Astrocyte of the hippocampus (primary cell): ENCODE data around the gene TM2D3.

ENCODE experiments used
- DNase-seq: peaks from one replicate; pipeline ENCODE4 v3.0.0; 2011; ENCODE audit warnings: low read depth, low spot score

The TM2D3 gene

GRCh38 chr15:101652098-101652785 lies at the start of gene TM2D3:
TM2D3 (minus strand) TSS chr15:101652381; CDS start chr15:101652361, 20 bp downstream.
- DNase-seq = peak; percentile 97

GRCh38 chr15:101698314-101698713 lies 46.1 kb upstream of the TM2D3 start:
- DNase-seq = no peak

- no peak for DNase-seq
Observed at GRCh38 chr15:101697488-101697887, 45.3 kb upstream of the TM2D3 start.

GRCh38 chr15:101696829-101697228 lies 44.6 kb upstream of the TM2D3 start:
- no peak for DNase-seq

- no peak for DNase-seq
Observed at GRCh38 chr15:101694261-101694660, 42.1 kb upstream of the TM2D3 start.

- DNase-seq = no peak
Observed at GRCh38 chr15:101692801-101693598, 40.8 kb upstream of the TM2D3 start.

GRCh38 chr15:101689901-101690300 lies 37.7 kb upstream of the TM2D3 start:
- peak; percentile 31 for DNase-seq

GRCh38 chr15:101686718-101687117 lies 34.5 kb upstream of the TM2D3 start:
- no peak for DNase-seq

GRCh38 chr15:101684877-101685276 lies 32.7 kb upstream of the TM2D3 start:
- DNase-seq = no peak

GRCh38 chr15:101684384-101684783 lies 32.2 kb upstream of the TM2D3 start:
- peak; percentile 47 for DNase-seq

- no peak for DNase-seq
Observed at GRCh38 chr15:101679806-101680205, 27.6 kb upstream of the TM2D3 start.

GRCh38 chr15:101676921-101677329 lies 24.7 kb upstream of the TM2D3 start:
- DNase-seq = no peak

GRCh38 chr15:101675796-101676582 lies 23.8 kb upstream of the TM2D3 start:
- peak; percentile 81 for DNase-seq

- peak; percentile 69 for DNase-seq
Observed at GRCh38 chr15:101675015-101675414, 22.8 kb upstream of the TM2D3 start.

- no peak for DNase-seq
Observed at GRCh38 chr15:101672298-101672697, 20.1 kb upstream of the TM2D3 start.

- DNase-seq = no peak
Observed at GRCh38 chr15:101669744-101670143, 17.6 kb upstream of the TM2D3 start.

- DNase-seq = no peak
Observed at GRCh38 chr15:101667881-101668280, 15.7 kb upstream of the TM2D3 start.

GRCh38 chr15:101664303-101664913 lies 12.2 kb upstream of the TM2D3 start:
- peak; percentile 9 for DNase-seq

GRCh38 chr15:101662203-101662602 lies 10.0 kb upstream of the TM2D3 start:
- no peak for DNase-seq

- no peak for DNase-seq
Observed at GRCh38 chr15:101660005-101660404, 7.8 kb upstream of the TM2D3 start.

- DNase-seq = peak; percentile 17
Observed at GRCh38 chr15:101657968-101658784, 6.0 kb upstream of the TM2D3 start.
